Stimulated activated naive CD4-positive, alpha-beta T cell (primary cell): ENCODE measurements around the gene COL15A1.

Experiments
- DNase-seq, 6 experiments: peaks; one replicate each; lab custom pipeline; 2025; lab: John Stamatoyannopoulos, UW

The COL15A1 gene

DNA sequence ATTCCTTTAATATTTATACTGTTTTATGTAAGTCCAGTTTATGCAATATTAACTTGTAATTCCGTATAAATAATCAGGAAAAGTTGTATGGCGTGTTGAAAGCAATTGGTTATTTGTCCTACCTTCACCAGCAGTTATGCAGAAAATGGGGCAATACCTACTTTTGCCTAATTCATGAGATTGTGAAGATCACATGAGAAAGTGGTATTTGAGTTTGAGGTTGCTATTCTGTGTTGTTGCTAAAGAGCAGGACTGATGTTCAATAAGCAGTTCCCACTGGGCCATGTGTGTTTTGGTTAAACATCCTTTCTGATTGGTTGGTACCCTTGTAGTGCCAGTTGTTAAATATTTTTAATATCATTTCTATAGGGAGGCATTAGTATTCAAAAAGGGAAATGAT lies 164.4 kb downstream of the COL15A1 start:
- DNase-seq: no peak

- no peak for DNase-seq
Observed at GRCh38 chr9:99109522-99109921, 165.8 kb downstream of the COL15A1 start.

GRCh38 chr9:99112750-99113413 lies 169.2 kb downstream of the COL15A1 start:
- peak; percentile 23 to 86 (median 67) for DNase-seq

DNA sequence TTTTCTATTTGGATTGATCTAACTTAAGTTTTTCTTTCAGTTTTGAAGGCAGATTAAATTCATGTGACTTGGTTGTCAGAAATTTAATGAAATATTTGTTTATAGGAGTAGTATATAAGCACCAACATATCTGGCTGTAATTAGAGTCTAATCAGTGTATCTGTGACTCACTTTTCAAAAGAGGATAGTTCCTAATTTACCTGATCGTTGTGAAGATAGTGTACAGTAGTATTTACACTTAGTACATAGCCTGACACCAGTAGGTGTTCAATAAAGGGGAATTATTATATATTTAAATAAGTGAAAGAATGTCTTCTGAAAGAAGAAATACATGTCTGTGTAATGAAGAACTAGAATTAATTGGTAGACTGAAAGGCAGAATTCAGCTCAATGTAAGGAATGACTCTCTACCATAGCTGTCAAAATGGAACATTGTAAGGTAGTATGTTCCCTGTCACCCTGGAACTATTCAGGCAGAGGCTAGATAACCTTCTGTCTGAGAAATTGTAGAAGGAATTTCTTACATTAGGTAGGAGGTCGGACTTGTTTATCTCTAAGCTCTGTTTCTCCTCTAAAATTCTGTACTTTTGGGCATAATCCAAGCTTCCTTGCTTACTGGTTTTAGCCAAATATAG lies 169.8 kb downstream of the COL15A1 start:
- no peak for DNase-seq

DNA sequence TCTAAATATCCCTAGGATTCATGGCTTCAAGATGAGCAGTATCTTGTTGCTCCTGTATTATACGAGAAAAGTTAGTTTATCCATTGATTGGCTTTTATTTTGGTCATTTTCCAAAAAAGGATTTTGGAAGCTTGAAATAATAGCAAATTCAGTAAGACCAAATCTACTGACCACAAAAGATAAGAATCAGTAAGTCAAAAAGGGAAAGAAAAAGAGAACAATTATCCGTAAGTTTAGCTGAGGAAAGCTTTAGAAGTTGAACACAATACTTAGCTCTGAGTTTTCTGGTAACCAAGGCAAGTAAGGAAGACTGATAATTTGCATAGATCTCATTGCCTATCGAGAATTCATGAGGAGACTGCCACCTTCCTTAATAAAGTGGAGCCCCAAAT lies 170.3 kb downstream of the COL15A1 start:
- DNase-seq: no peak

DNA sequence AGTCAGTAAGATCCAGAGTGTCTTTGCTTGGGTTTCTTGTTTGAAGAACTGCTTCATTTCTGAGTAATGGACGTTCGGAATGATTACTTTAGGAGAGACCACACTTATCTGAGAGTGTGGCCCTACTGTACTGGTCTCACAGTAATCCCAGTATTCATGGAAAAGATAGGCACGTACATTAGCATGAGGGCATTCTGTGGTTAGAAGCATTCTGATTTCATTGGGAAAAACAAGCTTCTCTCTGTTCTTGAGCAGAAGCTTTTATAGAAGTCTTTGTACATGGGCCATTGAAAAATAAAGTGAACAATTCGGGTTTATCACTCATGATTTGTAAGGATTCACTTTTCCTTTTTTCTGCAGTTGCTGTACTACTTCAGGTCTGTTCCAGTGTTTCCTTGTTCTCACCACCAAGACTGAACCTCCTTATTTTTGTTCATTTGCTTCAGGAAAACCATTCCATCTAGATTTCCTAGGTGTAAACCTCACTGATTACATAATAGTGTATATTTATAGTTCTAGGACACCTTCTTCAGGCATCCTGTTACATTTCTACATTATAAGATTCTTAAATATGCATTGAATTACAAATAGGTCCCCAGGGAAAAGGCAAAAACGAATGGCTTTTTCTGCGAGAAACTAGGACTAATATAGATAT lies 171.3 kb downstream of the COL15A1 start:
- no peak for DNase-seq

- no peak for DNase-seq
Observed at GRCh38 chr9:99116003-99116411, 172.3 kb downstream of the COL15A1 start.

DNA sequence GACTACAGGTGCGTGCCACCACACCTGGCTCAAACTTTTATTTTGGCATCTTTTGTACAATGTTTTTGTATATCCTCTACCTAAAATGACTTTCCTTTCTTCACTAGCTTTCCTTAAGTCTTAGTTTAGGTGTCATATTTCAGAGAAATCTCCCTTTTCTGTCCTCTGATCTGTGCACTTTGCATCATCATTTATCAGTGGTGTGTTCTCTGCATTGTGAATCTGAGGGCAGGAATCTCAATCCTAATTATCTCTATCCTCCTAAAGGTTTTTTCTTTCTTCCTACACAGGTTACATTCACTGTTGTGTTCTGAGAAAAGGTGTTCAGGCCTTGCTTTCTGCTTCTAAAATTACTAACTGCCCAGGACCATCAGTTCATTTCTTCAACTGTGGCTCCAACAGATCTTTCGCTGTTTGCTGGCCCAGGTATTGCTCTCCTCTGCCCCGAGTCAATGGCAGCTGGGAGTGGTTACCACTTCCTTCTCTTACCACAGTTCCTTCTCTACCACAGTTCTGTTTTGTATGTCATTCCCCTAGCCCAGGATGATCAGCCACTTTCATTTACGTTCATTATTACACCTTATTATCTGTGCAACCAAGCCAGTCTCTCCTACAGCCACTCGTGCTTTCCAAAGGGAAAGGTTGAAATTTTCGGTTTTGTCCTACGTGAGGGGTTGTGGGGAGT lies 175.2 kb downstream of the COL15A1 start:
- DNase-seq: peak; percentile 5 to 74 (median 42)

- no peak for DNase-seq
Observed at GRCh38 chr9:99119976-99120655, 176.4 kb downstream of the COL15A1 start.
